ENCODE data around the gene ANO5. TPM values are rescaled to one million over a fixed set of nuclear protein-coding genes. Genes with fewer than 3 reads are reported as not detected.

Gene ANO5
- total and polyA plus RNA-seq, 2 of the 8 experiments (the other 6 are each of a cell fraction or from before 2014, with no cell fraction given): 2.6 to 5.0 TPM

DNA sequence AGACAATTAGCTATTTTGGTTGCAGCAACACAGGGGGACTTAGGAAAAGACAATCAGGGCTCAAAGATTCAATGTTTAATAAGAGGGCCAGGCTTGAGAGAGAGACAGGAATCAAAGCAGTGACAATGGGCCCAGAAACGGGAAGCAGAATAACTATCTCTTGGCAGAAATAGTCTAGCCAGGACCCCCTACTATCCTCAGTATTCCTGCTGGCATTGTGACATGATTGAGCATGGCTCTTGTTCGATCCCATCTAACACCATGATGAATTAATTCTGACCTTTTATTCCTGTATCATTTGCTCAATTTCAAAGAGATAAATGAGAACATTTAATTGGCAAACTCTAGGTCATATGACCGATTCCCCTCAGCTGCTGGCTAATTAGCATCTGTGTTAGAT is 12.8 kb upstream of the ANO5 start:
- no peaks in the 10 kb centered on the region for H3K27me3 ChIP-seq (replicated peaks in 1 of 4; ENCODE audit: control insufficient read depth in 3 of 4, extremely low read depth in 1 of 4, insufficient read depth in 3 of 4, low read length in 3 of 4)
- DNase-seq (ENCODE audit: low read depth in 1 of 2, low spot score in 2 of 2) (no peak), FAIRE-seq (no peak)
- H2BK20ac ChIP-seq (ENCODE audit: low read length): no peak overlapping the region
- no peaks in the 10 kb centered on the region for H3K9me3 ChIP-seq (ENCODE audit: insufficient read depth in 2 of 2, low read depth in 1 of 2, low read length in 1 of 2)
- H3K56ac ChIP-seq (replicated peaks; ENCODE audit: insufficient read length, low read depth, low read length): no peak overlapping the region
- ChIA-PET POLR2A (ENCODE audit: partially characterized antibody) (no interaction called here), CTCF (ENCODE audit: partially characterized antibody) (interaction anchor here (1.2 kb wide), 1 partner anchor 9 kb away, joined by 3 read pairs; no protein-coding TSS in a partner anchor)
- no peak overlapping the region for H4K5ac ChIP-seq (ENCODE audit: insufficient read length, low read depth, low read length)
- H3K14ac ChIP-seq (ENCODE audit: insufficient read length): no peak overlapping the region
- no peaks in the 10 kb centered on the region for H3K36me3 ChIP-seq (ENCODE audit: control insufficient read depth in 2 of 4, insufficient read depth in 4 of 4, low read length in 3 of 4)
- H2BK12ac ChIP-seq (ENCODE audit: low read depth, low read length): no peak overlapping the region
- no peaks in the 10 kb centered on the region for H3K23me2 ChIP-seq (ENCODE audit: low read depth, low read length)
- no peaks in the 10 kb centered on the region for H3K4me1 ChIP-seq (replicated peaks in 1 of 4; ENCODE audit: control insufficient read depth in 3 of 4, insufficient read depth in 4 of 4, low read length in 3 of 4)
- no peaks in the 10 kb centered on the region for H4K20me1 ChIP-seq (replicated peaks in 1 of 2; ENCODE audit: control insufficient read depth in 1 of 2, insufficient read depth in 2 of 2, low read length in 2 of 2)
- no peak overlapping the region for H4K8ac ChIP-seq (ENCODE audit: extremely low read depth, insufficient read depth, low read length)
- no peak overlapping the region for H3K4me2 ChIP-seq (ENCODE audit: insufficient read depth in 1 of 2, low read depth in 2 of 2, low read length in 2 of 2)
- H3K4ac ChIP-seq (replicated peaks; ENCODE audit: insufficient read length, low read depth, low read length): no peak overlapping the region
- H4K91ac ChIP-seq (replicated peaks; ENCODE audit: insufficient read length, low read length): no peak overlapping the region
- 0 out of 2 replicates have a peak overlapping the region, but pooled peaks have one; percentile 44 for H2AFZ ChIP-seq (ENCODE audit: low read length)
- H2BK15ac ChIP-seq (ENCODE audit: low read length): no peak overlapping the region
- no peak overlapping the region for H3K4me3 ChIP-seq (ENCODE audit: extremely low read depth in 1 of 4, insufficient read depth in 2 of 4, low read depth in 3 of 4, low read length in 4 of 4)
- H2AK5ac ChIP-seq (ENCODE audit: low read depth, low read length): no peak overlapping the region
- no peak overlapping the region for H2BK120ac ChIP-seq (replicated peaks; ENCODE audit: low read depth, low read length)
- H3K79me2 ChIP-seq (ENCODE audit: control insufficient read depth in 1 of 2, insufficient read depth in 2 of 2, low read length in 2 of 2): no peaks in the 10 kb centered on the region
- no peak overlapping the region for H3K23ac ChIP-seq (ENCODE audit: insufficient read length)
- no peak overlapping the region for H2BK5ac ChIP-seq (ENCODE audit: low read depth, low read length)
- H3K27ac ChIP-seq (ENCODE audit: low read depth, low read length): no peak overlapping the region
- no peaks in the 10 kb centered on the region for H3K79me1 ChIP-seq (ENCODE audit: low read depth, low read length)
- H3K9ac ChIP-seq (replicated peaks in 1 of 4; ENCODE audit: extremely low read depth in 1 of 4, low read depth in 3 of 4, low read length in 3 of 4): no peak overlapping the region
- 84% methylated on average over 3 of the region's 3 CpGs; no CpG with 5 or more reads in 1 of the 2 experiments for WGBS, 2 experiments (ENCODE audit: extremely low coverage in 1 of 2, insufficient coverage in 1 of 2, insufficient read length in 1 of 2, insufficient replicate concordance in 2 of 2, low coverage in 1 of 2, low lambda C conversion rate in 2 of 2, missing lambda C conversion rate in 1 of 2)
- H3K18ac ChIP-seq (ENCODE audit: extremely low read depth, low read length): no peak overlapping the region
- TF ChIP-seq JUN (IDR thresholded peaks at IDR 0.05; ENCODE audit: low read depth, low read length) (no peak), CTBP2 (IDR thresholded peaks at IDR 0.05; ENCODE audit: borderline replicate concordance, insufficient read depth, insufficient read length, low read length) (no peak), SIRT6 (IDR thresholded peaks at IDR 0.05; ENCODE audit: low read length) (no peak), CBX8 (IDR thresholded peaks at IDR 0.05; ENCODE audit: borderline replicate concordance, low read depth, low read length) (no peak), JUND (IDR thresholded peaks at IDR 0.05; ENCODE audit: low read length) (no peak), GABPA (IDR thresholded peaks at IDR 0.05; ENCODE audit: borderline replicate concordance, insufficient read depth, low read length) (no peak), NANOG (IDR thresholded peaks at IDR 0.05; ENCODE audit: insufficient read depth, low read depth, low read length, poor library complexity, severe bottlenecking) (no peak), SP1 (IDR thresholded peaks at IDR 0.05; ENCODE audit: low read depth, low read length) (no peak), RBBP5 (IDR thresholded peaks at IDR 0.05; ENCODE audit: borderline replicate concordance, low read depth, low read length) (no peak)
- TF ChIP-seq, protein P1, sequence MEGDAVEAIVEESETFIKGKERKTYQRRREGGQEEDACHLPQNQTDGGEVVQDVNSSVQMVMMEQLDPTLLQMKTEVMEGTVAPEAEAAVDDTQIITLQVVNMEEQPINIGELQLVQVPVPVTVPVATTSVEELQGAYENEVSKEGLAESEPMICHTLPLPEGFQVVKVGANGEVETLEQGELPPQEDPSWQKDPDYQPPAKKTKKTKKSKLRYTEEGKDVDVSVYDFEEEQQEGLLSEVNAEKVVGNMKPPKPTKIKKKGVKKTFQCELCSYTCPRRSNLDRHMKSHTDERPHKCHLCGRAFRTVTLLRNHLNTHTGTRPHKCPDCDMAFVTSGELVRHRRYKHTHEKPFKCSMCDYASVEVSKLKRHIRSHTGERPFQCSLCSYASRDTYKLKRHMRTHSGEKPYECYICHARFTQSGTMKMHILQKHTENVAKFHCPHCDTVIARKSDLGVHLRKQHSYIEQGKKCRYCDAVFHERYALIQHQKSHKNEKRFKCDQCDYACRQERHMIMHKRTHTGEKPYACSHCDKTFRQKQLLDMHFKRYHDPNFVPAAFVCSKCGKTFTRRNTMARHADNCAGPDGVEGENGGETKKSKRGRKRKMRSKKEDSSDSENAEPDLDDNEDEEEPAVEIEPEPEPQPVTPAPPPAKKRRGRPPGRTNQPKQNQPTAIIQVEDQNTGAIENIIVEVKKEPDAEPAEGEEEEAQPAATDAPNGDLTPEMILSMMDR (IDR thresholded peaks at IDR 0.05; ENCODE audit: control extremely low read depth in 1 of 3, insufficient read depth in 1 of 3, low read depth in 1 of 3, low read length in 3 of 3): no peak
- TF ChIP-seq, protein P2, sequence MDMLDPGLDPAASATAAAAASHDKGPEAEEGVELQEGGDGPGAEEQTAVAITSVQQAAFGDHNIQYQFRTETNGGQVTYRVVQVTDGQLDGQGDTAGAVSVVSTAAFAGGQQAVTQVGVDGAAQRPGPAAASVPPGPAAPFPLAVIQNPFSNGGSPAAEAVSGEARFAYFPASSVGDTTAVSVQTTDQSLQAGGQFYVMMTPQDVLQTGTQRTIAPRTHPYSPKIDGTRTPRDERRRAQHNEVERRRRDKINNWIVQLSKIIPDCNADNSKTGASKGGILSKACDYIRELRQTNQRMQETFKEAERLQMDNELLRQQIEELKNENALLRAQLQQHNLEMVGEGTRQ (IDR thresholded peaks at IDR 0.05; ENCODE audit: low read length): no peak

All from H1 (cell line).